Neuronal stem cell (in vitro differentiated cells): ENCODE results near the gene ANTXR2.

Source experiments
- DNase-seq: peaks from one replicate; pipeline ENCODE4 v3.0.0-alpha.2; 2013; ENCODE audit warnings: low spot score
- H2AFZ ChIP-seq: one replicate; pipeline ENCODE4 v1.6.1; 2013; ENCODE audit warnings: mild to moderate bottlenecking, low read length, inconsistent platforms
- H2AK5ac ChIP-seq: 2 replicates; pipeline ENCODE4 v1.6.1; 2013; ENCODE audit warnings: low read depth, mild to moderate bottlenecking, inconsistent platforms, low read length, moderate library complexity, mixed read lengths
- H2BK120ac ChIP-seq: 2 replicates; pipeline ENCODE4 v1.6.1; 2013; ENCODE audit warnings: low read depth, mild to moderate bottlenecking, inconsistent platforms, low read length, moderate library complexity, mixed read lengths
- H2BK12ac ChIP-seq: one replicate; pipeline ENCODE4 v1.6.1; 2013; ENCODE audit warnings: low read length, inconsistent platforms
- H2BK15ac ChIP-seq: 2 replicates; pipeline ENCODE4 v1.6.1; 2013; ENCODE audit warnings: mild to moderate bottlenecking, low read length, inconsistent platforms, mixed read lengths
- H2BK5ac ChIP-seq: one replicate; pipeline ENCODE4 v1.6.1; 2013; ENCODE audit warnings: inconsistent platforms, mild to moderate bottlenecking, low read length, moderate library complexity
- H3K14ac ChIP-seq: one replicate; pipeline ENCODE4 v1.6.1; 2013; ENCODE audit warnings: low read length, inconsistent platforms
- H3K18ac ChIP-seq: 2 replicates; pipeline ENCODE4 v1.6.1; 2013; ENCODE audit warnings: low read length, inconsistent platforms
- H3K23ac ChIP-seq: 2 replicates; pipeline ENCODE4 v1.6.1; 2013; ENCODE audit warnings: low read depth, mild to moderate bottlenecking, mixed read lengths, low read length, inconsistent platforms; ENCODE audit not compliant: poor library complexity
- H3K27ac ChIP-seq: replicated peaks from 3 replicates; pipeline ENCODE4 v1.5.1; 2013; ENCODE audit warnings: low read length, inconsistent platforms
- H3K27me3 ChIP-seq, 3 experiments: 2 replicates each; pipeline ENCODE4 v1.6.1; 2013; ENCODE audit warnings: low read length in 3 of 3, mild to moderate bottlenecking in 2 of 3, inconsistent platforms in 1 of 3, low read depth in 1 of 3, mixed read lengths in 1 of 3, moderate library complexity in 1 of 3; ENCODE audit not compliant: control insufficient read depth in 3 of 3, insufficient read depth in 3 of 3
- H3K36me3 ChIP-seq, 2 donors: replicated peaks in 1 of 2; 2 replicates each; pipeline ENCODE4 v1.6.1; 2013; ENCODE audit warnings: low read length in 2 of 2; ENCODE audit not compliant: control insufficient read depth in 2 of 2, insufficient read depth in 2 of 2
- H3K4ac ChIP-seq: 2 replicates; pipeline ENCODE4 v1.6.1; 2013; ENCODE audit warnings: inconsistent platforms, mild to moderate bottlenecking, low read length, moderate library complexity
- H3K4me1 ChIP-seq, 2 donors: 1 replicate in 1 of 2; 2 replicates in 1 of 2; pipeline ENCODE4 v1.6.1; 2013; ENCODE audit warnings: low read length in 2 of 2, low read depth in 1 of 2; ENCODE audit not compliant: control insufficient read depth in 2 of 2, insufficient read depth in 1 of 2
- H3K4me2 ChIP-seq: one replicate; pipeline ENCODE4 v1.6.1; 2013; ENCODE audit warnings: mild to moderate bottlenecking, low read length, inconsistent platforms; ENCODE audit not compliant: insufficient read depth, poor library complexity, severe bottlenecking
- H3K4me3 ChIP-seq, 2 donors: 2 replicates each; pipeline ENCODE4 v1.5.1; 2013; ENCODE audit warnings: low read length in 2 of 2, mild to moderate bottlenecking in 2 of 2, inconsistent platforms in 1 of 2, moderate library complexity in 1 of 2
- H3K79me1 ChIP-seq: one replicate; pipeline ENCODE4 v1.6.1; 2013; ENCODE audit warnings: low read depth, mild to moderate bottlenecking, inconsistent platforms, low read length, moderate library complexity
- H3K9ac ChIP-seq: one replicate; pipeline ENCODE4 v1.6.1; 2013; ENCODE audit warnings: mild to moderate bottlenecking, low read depth, low read length, inconsistent platforms; ENCODE audit not compliant: poor library complexity
- H3K9me3 ChIP-seq, 2 donors: replicated peaks in 1 of 2; 2 replicates each; pipeline versions ENCODE3 to v1.6.1; 2013; ENCODE audit warnings: low read length in 2 of 2, mild to moderate bottlenecking in 2 of 2, inconsistent platforms in 1 of 2, low read depth in 1 of 2, mixed read lengths in 1 of 2, moderate library complexity in 1 of 2; ENCODE audit not compliant: control insufficient read depth in 2 of 2, insufficient read depth in 1 of 2
- H4K8ac ChIP-seq: one replicate; pipeline ENCODE4 v1.6.1; 2013; ENCODE audit warnings: low read depth, mild to moderate bottlenecking, inconsistent platforms, low read length, moderate library complexity
- H4K91ac ChIP-seq: one replicate; pipeline ENCODE4 v1.6.1; 2013; ENCODE audit warnings: low read length, low read depth, mild to moderate bottlenecking, inconsistent platforms; ENCODE audit not compliant: poor library complexity
- WGBS, 2 donors: extraction: QIAGEN DNeasy Blood & Tissue Kit; methylation state at CpG; one replicate each; pipeline ENCODE4 v1.1.7; 2013; ENCODE audit warnings: missing lambda C conversion rate in 2 of 2, mixed read lengths in 1 of 2; ENCODE audit not compliant: insufficient read length in 2 of 2, insufficient replicate concordance in 1 of 2; ENCODE audit errors: extremely low coverage in 2 of 2; 5-methylcytosine and 5-hydroxymethylcytosine counted together

Gene ANTXR2

GRCh38 chr4:79935274-79935673 lies 137.8 kb downstream of the ANTXR2 start:
- Histone ChIP-seq H3K27me3 (no peaks in the 10 kb centered on the region), H3K79me1 (no peaks in the 10 kb centered on the region), H4K91ac (no peak overlapping the region), H3K4me3 (no peak overlapping the region), H3K4me2 (no peak overlapping the region), H3K14ac (no peak overlapping the region), H2BK12ac (no peak overlapping the region), H3K9ac (no peak overlapping the region), H4K8ac (no peak overlapping the region), H3K18ac (no peak overlapping the region), H3K36me3 (no peaks in the 10 kb centered on the region), H2BK120ac (no peak overlapping the region), H3K4me1 (no peaks in the 10 kb centered on the region), H2AK5ac (no peak overlapping the region), H2BK15ac (no peak overlapping the region), H2AFZ (no peak overlapping the region), H3K27ac (no peak overlapping the region), H3K23ac (no peak overlapping the region), H3K9me3 (no peaks in the 10 kb centered on the region), H3K4ac (no peak overlapping the region), H2BK5ac (no peak overlapping the region)
- WGBS, 2 donors: no CpG with 5 or more reads among the region's 1 CpG
- DNase-seq: no peak

- Histone ChIP-seq H3K79me1 (no peaks in the 10 kb centered on the region), H3K9ac (no peak overlapping the region), H3K18ac (no peak overlapping the region), H2BK12ac (no peak overlapping the region), H3K27me3 (no peaks in the 10 kb centered on the region), H4K91ac (no peak overlapping the region), H3K4me2 (no peak overlapping the region), H3K4ac (no peak overlapping the region), H3K4me1 (no peaks in the 10 kb centered on the region), H2AFZ (no peak overlapping the region), H3K9me3 (no peaks in the 10 kb centered on the region), H2BK5ac (no peak overlapping the region), H3K4me3 (no peak overlapping the region), H3K23ac (no peak overlapping the region), H4K8ac (no peak overlapping the region), H2BK120ac (no peak overlapping the region), H3K14ac (no peak overlapping the region), H3K27ac (no peak overlapping the region), H2AK5ac (no peak overlapping the region), H3K36me3 (no peaks in the 10 kb centered on the region), H2BK15ac (no peak overlapping the region)
- no CpG with 5 or more reads among the region's 2 CpGs for WGBS, 2 donors
- no peak for DNase-seq
Measured at GRCh38 chr4:79934660-79935059, 138.4 kb downstream of the ANTXR2 start.

- H3K27me3 ChIP-seq: no peaks in the 10 kb centered on the region
- no peak overlapping the region for H2BK120ac ChIP-seq
- H3K27ac ChIP-seq: no peak overlapping the region
- H3K4me2 ChIP-seq: no peak overlapping the region
- H4K91ac ChIP-seq: no peak overlapping the region
- H2AK5ac ChIP-seq: no peak overlapping the region
- H3K4ac ChIP-seq: no peak overlapping the region
- H2BK5ac ChIP-seq: no peak overlapping the region
- H3K9me3 ChIP-seq: no peaks in the 10 kb centered on the region
- no peak for DNase-seq
- H3K14ac ChIP-seq: no peak overlapping the region
- H2AFZ ChIP-seq: no peak overlapping the region
- no CpG with 5 or more reads among the region's 1 CpG for WGBS, 2 donors
- no peaks in the 10 kb centered on the region for H3K36me3 ChIP-seq
- no peaks in the 10 kb centered on the region for H3K4me1 ChIP-seq
- H3K79me1 ChIP-seq: no peaks in the 10 kb centered on the region
- no peak overlapping the region for H3K4me3 ChIP-seq
- H2BK12ac ChIP-seq: no peak overlapping the region
- no peak overlapping the region for H3K23ac ChIP-seq
- no peak overlapping the region for H2BK15ac ChIP-seq
- no peak overlapping the region for H3K9ac ChIP-seq
- H4K8ac ChIP-seq: no peak overlapping the region
- H3K18ac ChIP-seq: no peak overlapping the region
Measured at GRCh38 chr4:79927931-79928330, 145.1 kb downstream of the ANTXR2 start.

GRCh38 chr4:79923281-79923680 lies 149.7 kb downstream of the ANTXR2 start:
- Histone ChIP-seq H3K36me3 (no peaks in the 10 kb centered on the region), H3K79me1 (no peaks in the 10 kb centered on the region), H3K27ac (no peak overlapping the region), H3K9ac (no peak overlapping the region), H2AFZ (no peak overlapping the region), H3K18ac (no peak overlapping the region), H3K4me1 (no peaks in the 10 kb centered on the region), H3K9me3 (no peaks in the 10 kb centered on the region), H4K8ac (no peak overlapping the region), H3K23ac (no peak overlapping the region), H3K14ac (no peak overlapping the region), H3K4me2 (no peak overlapping the region), H4K91ac (no peak overlapping the region), H2BK5ac (no peak overlapping the region), H3K4me3 (no peak overlapping the region), H2AK5ac (no peak overlapping the region), H2BK15ac (no peak overlapping the region), H2BK120ac (no peak overlapping the region), H3K27me3 (no peaks in the 10 kb centered on the region), H3K4ac (no peak overlapping the region), H2BK12ac (no peak overlapping the region)
- no peak for DNase-seq
- no CpG with 5 or more reads among the region's 2 CpGs for WGBS, 2 donors
